GM12878 (cell line): ENCODE data around the gene NKAIN2. TPM values are rescaled to one million over a fixed set of nuclear protein-coding genes. Genes with fewer than 3 reads are reported as not detected.

Experiments
- ATAC-seq: fragments of 200-7000 bp; cut with Tn5 transposase; 3 replicates; pipeline ENCODE4 v1.9.1; 2020; ENCODE audit warnings: mild to moderate bottlenecking, moderate library complexity
- BruUV-seq: library from RNA; stranded (reverse); fragments of 400-500 nt; replicated peaks from 2 replicates; lab custom pipeline; 2021; lab: Mats Ljungman, UMichigan
- CTCF ChIA-PET: fragments of 300-600 bp; sonication (Branson Sonifier 250); formaldehyde crosslinking; extraction: SDS; loops from one replicate; lab custom pipeline; 2021; ENCODE audit warnings: inconsistent platforms; lab: Yijun Ruan, JAX
- POLR2A ChIA-PET: fragments of 350-600 bp; formaldehyde crosslinking; extraction: SDS; loops from one replicate; lab custom pipeline; 2021; ENCODE audit warnings: inconsistent platforms; lab: Charles Lee
- RAD21 ChIA-PET: fragments of 300-600 bp; sonication (Branson Sonifier 250); formaldehyde crosslinking; loops from one replicate; lab custom pipeline; 2023; ENCODE audit warnings: antibody characterized with exemption; ENCODE audit not compliant: unreplicated experiment; lab: Charles Lee
- SMC1A ChIA-PET: fragments of 300-600 bp; sonication (Branson Sonifier 250); formaldehyde crosslinking; loops from one replicate; lab custom pipeline; 2023; ENCODE audit not compliant: unreplicated experiment, uncharacterized antibody; lab: Charles Lee
- DNase-seq: peaks from one replicate; pipeline ENCODE4 v3.0.0-alpha.2; 2011; ENCODE audit warnings: low read depth, low spot score
- FAIRE-seq: peaks from 3 replicates; lab custom pipeline; 2011; peaks lifted over from hg19 to GRCh38; lab: Jason Lieb, UNC
- H2AFZ ChIP-seq: 2 replicates; pipeline ENCODE4 v1.6.0; 2011; ENCODE audit warnings: low read depth, low read length, control low read depth; ENCODE audit not compliant: control insufficient read depth
- H3K27ac ChIP-seq: 2 replicates; pipeline ENCODE4 v1.5.1; 2011; ENCODE audit warnings: control low read depth; ENCODE audit not compliant: control insufficient read depth, insufficient read depth
- H3K27me3 ChIP-seq, 2 experiments: replicated peaks in 1 of 2; 2 replicates each; pipeline versions ENCODE4 v1.6.0 to v1.6.1; 2011; ENCODE audit warnings: low read length in 1 of 2; ENCODE audit not compliant: control insufficient read depth in 2 of 2, insufficient read depth in 2 of 2
- H3K36me3 ChIP-seq, 2 experiments: 2 replicates each; pipeline ENCODE4 v1.5.1; 2011; ENCODE audit warnings: low read length in 1 of 2; ENCODE audit not compliant: control insufficient read depth in 2 of 2, insufficient read depth in 2 of 2
- H3K4me1 ChIP-seq: 2 replicates; pipeline ENCODE4 v1.6.1; 2011; ENCODE audit warnings: mild to moderate bottlenecking, low read length, moderate library complexity, mixed read lengths; ENCODE audit not compliant: control insufficient read depth, insufficient read depth
- H3K4me2 ChIP-seq: 2 replicates; pipeline ENCODE4 v1.6.0; 2011; ENCODE audit warnings: control low read depth; ENCODE audit not compliant: control insufficient read depth, insufficient read depth
- H3K4me3 ChIP-seq: fragments of 200-600 bp; sonication (generic); 2 replicates; pipeline ENCODE4 v1.5.1; 2016
- H3K79me2 ChIP-seq: 2 replicates; pipeline ENCODE4 v1.6.0; 2011; ENCODE audit warnings: low read length; ENCODE audit not compliant: control insufficient read depth, insufficient read depth
- H3K9ac ChIP-seq: 2 replicates; pipeline ENCODE4 v1.8.0; 2011; ENCODE audit warnings: low read length, control low read depth, mixed read lengths; ENCODE audit not compliant: control insufficient read depth, insufficient read depth
- H3K9me3 ChIP-seq: replicated peaks from 3 replicates; pipeline ENCODE4 v1.5.1; 2011; ENCODE audit warnings: mild to moderate bottlenecking, low read length; ENCODE audit not compliant: control insufficient read depth, insufficient read depth
- H4K20me1 ChIP-seq: 2 replicates; pipeline ENCODE4 v1.6.0; 2011; ENCODE audit not compliant: control insufficient read depth, insufficient read depth
- KDM1A ChIP-seq: fragments of 200-600 bp; sonication (generic); IDR thresholded peaks from 2 replicates; pipeline ENCODE4 v1.6.1; 2016; ENCODE audit warnings: borderline replicate concordance
- MTA3 ChIP-seq: IDR thresholded peaks from 2 replicates; pipeline ENCODE4 v1.6.1; 2012; ENCODE audit warnings: low read length, inconsistent platforms, borderline replicate concordance
- RAD51 ChIP-seq: fragments of 450-650 bp; IDR thresholded peaks from 2 replicates; pipeline ENCODE4 v1.6.1; 2016; ENCODE audit warnings: moderate library complexity, mild to moderate bottlenecking, inconsistent platforms
- SIX5 ChIP-seq: IDR thresholded peaks from 2 replicates; pipeline ENCODE4 v1.6.1; 2011; ENCODE audit warnings: mild to moderate bottlenecking, low read depth, low read length, moderate library complexity; ENCODE audit not compliant: severe bottlenecking
- SMAD1 ChIP-seq: fragments of 450-650 bp; IDR thresholded peaks from 2 replicates; pipeline ENCODE4 v1.6.1; 2018; ENCODE audit warnings: mild to moderate bottlenecking, low read depth; ENCODE audit not compliant: partially characterized antibody
- TBL1XR1 ChIP-seq: IDR thresholded peaks from 2 replicates; pipeline ENCODE4 v1.6.1; 2012; ENCODE audit warnings: low read depth, low read length, improper control_type of control experiment
- ZNF217 ChIP-seq: fragments of 450-650 bp; IDR thresholded peaks from 2 replicates; pipeline ENCODE4 v1.6.1; 2017; ENCODE audit warnings: antibody characterized with exemption, mild to moderate bottlenecking
- WGBS: methylation state at CpG from one replicate; pipeline ENCODE4 v1.1.6; 2016; ENCODE audit warnings: low lambda C conversion rate; ENCODE audit not compliant: insufficient replicate concordance, insufficient coverage; ENCODE audit errors: missing lambda C conversion rate; 5-methylcytosine and 5-hydroxymethylcytosine counted together
- in situ Hi-C: fragments of 300-500 bp; cut with MboI; formaldehyde crosslinking; loops from 9 replicates; pipeline ENCODE4 v1.14.3; 2018; ENCODE audit warnings: mixed read lengths
- intact Hi-C: fragments of 100-400 bp; cut with micrococcal nuclease; formaldehyde crosslinking; loops from one replicate; pipeline ENCODE4 v1.14.2; 2022; ENCODE audit not compliant: unreplicated experiment
- polyA plus RNA-seq, 11 experiments: library from polyadenylated mRNA; depleted of rRNA in 4 of 11; unstranded in 6 of 11; stranded (reverse) in 5 of 11; fragments of >200 nt; fragmentation: Nextera tagmentation in 4 of 11; fragmentation: Illumina TruSeq in 1 of 11; extraction: Ambion mirVana in 4 of 11; extraction: Trizol in 1 of 11; gene quantifications; 1 replicate in 1 of 11; 2 replicates in 10 of 11; pipeline versions ENCODE4 v1.2.1 to v1.2.3, GENCODE V29; 2011 to 2016; ENCODE audit warnings: inconsistent platforms in 2 of 11, missing spikeins in 2 of 11, low read depth in 1 of 11
- total RNA-seq, 4 experiments: library from RNA; depleted of rRNA in 3 of 4; stranded (reverse); fragments of >200 nt in 3 of 4; fragmentation: Illumina TruSeq in 1 of 4; extraction: Trizol in 1 of 4; gene quantifications; 2 replicates each; pipeline versions ENCODE4 v1.2.1 to v1.2.3, GENCODE V29; 2013 to 2021
- TF ChIP-seq, protein P1 (sequence below): IDR thresholded peaks from 2 replicates; pipeline ENCODE4 v1.6.1; 2011; ENCODE audit warnings: mild to moderate bottlenecking, low read depth, low read length, moderate library complexity; ENCODE audit not compliant: insufficient replicate concordance
- TF ChIP-seq, protein P2 (sequence below): fragments of 450-650 bp; conservative IDR thresholded peaks from 2 replicates; pipeline ENCODE4 v1.6.1; 2017; ENCODE audit warnings: mild to moderate bottlenecking, moderate library complexity

NKAIN2 gene
- total and polyA plus RNA-seq, 10 of the 15 experiments (the other 5 are each of a cell fraction or from before 2014, with no cell fraction given) = not detected

- 47% methylated on average over 3 of the region's 3 CpGs for WGBS
- intact Hi-C loops = no loop called here
- in situ Hi-C loops = no loop called here
- Histone ChIP-seq H3K4me1 (no peaks in the 10 kb centered on the region), H3K4me3 (no peak overlapping the region), H3K9me3 (no peaks in the 10 kb centered on the region), H3K79me2 (no peaks in the 10 kb centered on the region), H3K9ac (no peak overlapping the region), H2AFZ (no peak overlapping the region), H4K20me1 (no peaks in the 10 kb centered on the region), H3K36me3 (no peaks in the 10 kb centered on the region), H3K27ac (no peak overlapping the region), H3K27me3 (no peaks in the 10 kb centered on the region), H3K4me2 (no peak overlapping the region)
- ChIA-PET RAD21 (no interaction called here), POLR2A (no interaction called here), CTCF (interaction anchor here (1.0 to 1.7 kb wide), 3 partner anchors 20 to 47 kb away, joined by 3 to 5 read pairs (median 3); no protein-coding TSS in a partner anchor), SMC1A (no interaction called here)
- no peak for TF ChIP-seq MTA3
- no peak for TF ChIP-seq KDM1A
- no peak for TF ChIP-seq ZNF217
- ATAC-seq = no peak
- FAIRE-seq = no peak
- no TSS peak for BruUV-seq
- DNase-seq = no peak
Observed at GRCh38 chr6:123849406-123849805, 45.7 kb downstream of the NKAIN2 start.

DNA sequence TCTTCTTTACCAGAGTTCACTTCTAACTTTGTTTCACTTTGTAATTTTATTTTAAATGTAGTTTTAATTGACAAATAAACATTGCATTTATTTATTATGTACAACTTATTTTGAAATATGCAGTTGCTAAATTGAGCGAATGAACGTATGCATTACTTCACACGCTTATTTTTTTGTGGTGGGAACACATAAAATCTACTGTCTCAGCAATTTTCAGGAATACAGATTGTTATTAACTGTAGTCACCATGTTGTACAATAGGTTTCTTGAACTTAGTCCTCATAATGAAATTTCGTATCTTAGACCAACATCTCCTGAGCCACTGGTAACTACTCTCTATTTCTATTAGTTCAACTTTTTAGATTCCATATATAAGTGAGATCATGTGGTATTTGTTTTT, 46.9 kb downstream of the NKAIN2 start:
- 50% methylated on average over 4 of the region's 4 CpGs for WGBS
- no TSS peak for BruUV-seq
- ChIA-PET SMC1A (no interaction called here), RAD21 (no interaction called here), CTCF (interaction anchor here (1.3 kb wide), 1 partner anchor 48 kb away, joined by 3 read pairs; no protein-coding TSS in a partner anchor), POLR2A (interaction anchor here (0.7 kb wide), 1 partner anchor 734 kb away, joined by 4 read pairs; no protein-coding TSS in a partner anchor)
- H4K20me1 ChIP-seq = no peaks in the 10 kb centered on the region
- H3K4me3 ChIP-seq = no peak overlapping the region
- no peak overlapping the region for H2AFZ ChIP-seq
- H3K4me2 ChIP-seq = no peak overlapping the region
- no peak overlapping the region for H3K9ac ChIP-seq
- DNase-seq (no peak), ATAC-seq (no peak), FAIRE-seq (no peak)
- in situ Hi-C loops (no loop called here), intact Hi-C loops (no loop called here)
- H3K9me3 ChIP-seq = no peaks in the 10 kb centered on the region
- no peaks in the 10 kb centered on the region for H3K27me3 ChIP-seq
- no peaks in the 10 kb centered on the region for H3K36me3 ChIP-seq
- TF ChIP-seq TBL1XR1 = no peak
- no peak for TF ChIP-seq RAD51
- TF ChIP-seq SIX5 = no peak
- TF ChIP-seq SMAD1 = no peak
- TF ChIP-seq, protein P1, sequence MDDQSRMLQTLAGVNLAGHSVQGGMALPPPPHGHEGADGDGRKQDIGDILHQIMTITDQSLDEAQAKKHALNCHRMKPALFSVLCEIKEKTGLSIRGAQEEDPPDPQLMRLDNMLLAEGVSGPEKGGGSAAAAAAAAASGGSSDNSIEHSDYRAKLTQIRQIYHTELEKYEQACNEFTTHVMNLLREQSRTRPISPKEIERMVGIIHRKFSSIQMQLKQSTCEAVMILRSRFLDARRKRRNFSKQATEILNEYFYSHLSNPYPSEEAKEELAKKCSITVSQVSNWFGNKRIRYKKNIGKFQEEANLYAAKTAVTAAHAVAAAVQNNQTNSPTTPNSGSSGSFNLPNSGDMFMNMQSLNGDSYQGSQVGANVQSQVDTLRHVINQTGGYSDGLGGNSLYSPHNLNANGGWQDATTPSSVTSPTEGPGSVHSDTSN = no peak
- TF ChIP-seq, protein P2, sequence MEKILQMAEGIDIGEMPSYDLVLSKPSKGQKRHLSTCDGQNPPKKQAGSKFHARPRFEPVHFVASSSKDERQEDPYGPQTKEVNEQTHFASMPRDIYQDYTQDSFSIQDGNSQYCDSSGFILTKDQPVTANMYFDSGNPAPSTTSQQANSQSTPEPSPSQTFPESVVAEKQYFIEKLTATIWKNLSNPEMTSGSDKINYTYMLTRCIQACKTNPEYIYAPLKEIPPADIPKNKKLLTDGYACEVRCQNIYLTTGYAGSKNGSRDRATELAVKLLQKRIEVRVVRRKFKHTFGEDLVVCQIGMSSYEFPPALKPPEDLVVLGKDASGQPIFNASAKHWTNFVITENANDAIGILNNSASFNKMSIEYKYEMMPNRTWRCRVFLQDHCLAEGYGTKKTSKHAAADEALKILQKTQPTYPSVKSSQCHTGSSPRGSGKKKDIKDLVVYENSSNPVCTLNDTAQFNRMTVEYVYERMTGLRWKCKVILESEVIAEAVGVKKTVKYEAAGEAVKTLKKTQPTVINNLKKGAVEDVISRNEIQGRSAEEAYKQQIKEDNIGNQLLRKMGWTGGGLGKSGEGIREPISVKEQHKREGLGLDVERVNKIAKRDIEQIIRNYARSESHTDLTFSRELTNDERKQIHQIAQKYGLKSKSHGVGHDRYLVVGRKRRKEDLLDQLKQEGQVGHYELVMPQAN = no peak
- no peak overlapping the region for H3K27ac ChIP-seq
- H3K4me1 ChIP-seq = no peaks in the 10 kb centered on the region
- no peaks in the 10 kb centered on the region for H3K79me2 ChIP-seq
